ENCODE results near the gene LTA4H. TPM values are rescaled to one million over a fixed set of nuclear protein-coding genes. Genes with fewer than 3 reads are reported as not detected.

Gene LTA4H
- total and polyA plus RNA-seq, 2 of the 4 experiments (the other 2 are of a cell fraction), result 41.0 to 43.3 TPM

DNA sequence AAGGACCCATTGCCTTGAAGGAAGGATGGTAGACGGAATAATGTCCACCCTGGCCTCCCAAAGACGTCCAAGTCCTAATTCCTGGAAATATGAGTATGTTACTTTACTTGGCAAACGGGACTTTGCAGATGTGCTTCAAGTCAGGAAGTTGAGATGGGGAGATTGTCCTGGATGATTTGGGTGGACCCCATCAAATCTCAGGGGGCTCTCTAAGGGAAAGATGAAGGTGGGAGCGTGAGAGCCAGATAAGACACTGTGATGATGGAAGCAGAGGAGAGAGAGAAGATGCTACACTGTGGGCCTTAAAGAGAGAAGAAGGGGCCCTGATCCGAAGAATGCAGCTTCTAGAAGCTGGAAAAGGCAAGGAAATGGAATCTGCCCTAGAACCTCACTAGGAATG is 29.6 kb upstream of the LTA4H start:
- no peak overlapping the region for H4K91ac ChIP-seq (ENCODE audit: insufficient read depth, low read depth, low read length)
- no peaks in the 10 kb centered on the region for H3K9me1 ChIP-seq (ENCODE audit: insufficient read depth, low read length)
- H3K18ac ChIP-seq (ENCODE audit: low read depth, low read length), result no peak overlapping the region
- H3K4me3 ChIP-seq (ENCODE audit: insufficient read depth, low read depth, low read length), result no peak overlapping the region
- dilution Hi-C loops (cut with HindIII; ENCODE audit: low sequenced_read_pairs, unreplicated experiment), result loop anchor here (10.0 kb wide), 1 partner anchor 450 kb away; no protein-coding TSS in a partner anchor
- CTCF ChIA-PET, result interaction anchor here (4.4 kb wide), 1 partner anchor 151 kb away, joined by 26 read pairs; no protein-coding TSS in a partner anchor
- H3K4me2 ChIP-seq (ENCODE audit: low read depth, low read length), result no peak overlapping the region
- H2BK120ac ChIP-seq (ENCODE audit: low read depth, low read length), result no peak overlapping the region
- H2AK5ac ChIP-seq (ENCODE audit: low read depth, low read length), result no peak overlapping the region
- no peak overlapping the region for H4K5ac ChIP-seq (ENCODE audit: low read depth, low read length)
- 82% methylated on average over 3 of the region's 5 CpGs; no CpG with 5 or more reads in 1 of the 2 experiments for WGBS, 2 experiments (ENCODE audit: extremely low coverage in 2 of 2, insufficient read length in 1 of 2)
- no peaks in the 10 kb centered on the region for H3K4me1 ChIP-seq (ENCODE audit: control insufficient read depth, insufficient read depth, low read length)
- no peak overlapping the region for H3K56ac ChIP-seq (ENCODE audit: extremely low read depth, insufficient read depth, low read length)
- no peak overlapping the region for H2AK9ac ChIP-seq (replicated peaks; ENCODE audit: low read depth, low read length, poor library complexity)
- no peak for TF ChIP-seq MXI1 (IDR thresholded peaks at IDR 0.05; ENCODE audit: borderline replicate concordance, low read depth, low read length)
- no peak for TF ChIP-seq CHD1 (IDR thresholded peaks at IDR 0.05; ENCODE audit: low read depth, low read length)
- no peak for TF ChIP-seq BHLHE40 (IDR thresholded peaks at IDR 0.05; ENCODE audit: low read depth, low read length)
- TF ChIP-seq POLR2A (IDR thresholded peaks at IDR 0.05; ENCODE audit: low read depth, low read length), result no peak
- no peak for TF ChIP-seq RCOR1 (IDR thresholded peaks at IDR 0.05; ENCODE audit: insufficient replicate concordance, low read length)
- TF ChIP-seq NFE2L2 (IDR thresholded peaks at IDR 0.05; ENCODE audit: low read depth, low read length), result no peak
- TF ChIP-seq, protein P1, sequence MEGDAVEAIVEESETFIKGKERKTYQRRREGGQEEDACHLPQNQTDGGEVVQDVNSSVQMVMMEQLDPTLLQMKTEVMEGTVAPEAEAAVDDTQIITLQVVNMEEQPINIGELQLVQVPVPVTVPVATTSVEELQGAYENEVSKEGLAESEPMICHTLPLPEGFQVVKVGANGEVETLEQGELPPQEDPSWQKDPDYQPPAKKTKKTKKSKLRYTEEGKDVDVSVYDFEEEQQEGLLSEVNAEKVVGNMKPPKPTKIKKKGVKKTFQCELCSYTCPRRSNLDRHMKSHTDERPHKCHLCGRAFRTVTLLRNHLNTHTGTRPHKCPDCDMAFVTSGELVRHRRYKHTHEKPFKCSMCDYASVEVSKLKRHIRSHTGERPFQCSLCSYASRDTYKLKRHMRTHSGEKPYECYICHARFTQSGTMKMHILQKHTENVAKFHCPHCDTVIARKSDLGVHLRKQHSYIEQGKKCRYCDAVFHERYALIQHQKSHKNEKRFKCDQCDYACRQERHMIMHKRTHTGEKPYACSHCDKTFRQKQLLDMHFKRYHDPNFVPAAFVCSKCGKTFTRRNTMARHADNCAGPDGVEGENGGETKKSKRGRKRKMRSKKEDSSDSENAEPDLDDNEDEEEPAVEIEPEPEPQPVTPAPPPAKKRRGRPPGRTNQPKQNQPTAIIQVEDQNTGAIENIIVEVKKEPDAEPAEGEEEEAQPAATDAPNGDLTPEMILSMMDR (conservative IDR thresholded peaks at IDR 0.05; ENCODE audit: low read depth, low read length), result no peak
- TF ChIP-seq MAZ (IDR thresholded peaks at IDR 0.05; ENCODE audit: borderline replicate concordance, low read depth, low read length), result no peak
- no peak for TF ChIP-seq SMC3 (IDR thresholded peaks at IDR 0.05; ENCODE audit: low read depth, low read length)
- no peak for TF ChIP-seq MAFK (IDR thresholded peaks at IDR 0.05; ENCODE audit: low read depth, low read length)
- TF ChIP-seq CEBPB (IDR thresholded peaks at IDR 0.05; ENCODE audit: low read depth, low read length), result no peak
- TF ChIP-seq, protein P2, sequence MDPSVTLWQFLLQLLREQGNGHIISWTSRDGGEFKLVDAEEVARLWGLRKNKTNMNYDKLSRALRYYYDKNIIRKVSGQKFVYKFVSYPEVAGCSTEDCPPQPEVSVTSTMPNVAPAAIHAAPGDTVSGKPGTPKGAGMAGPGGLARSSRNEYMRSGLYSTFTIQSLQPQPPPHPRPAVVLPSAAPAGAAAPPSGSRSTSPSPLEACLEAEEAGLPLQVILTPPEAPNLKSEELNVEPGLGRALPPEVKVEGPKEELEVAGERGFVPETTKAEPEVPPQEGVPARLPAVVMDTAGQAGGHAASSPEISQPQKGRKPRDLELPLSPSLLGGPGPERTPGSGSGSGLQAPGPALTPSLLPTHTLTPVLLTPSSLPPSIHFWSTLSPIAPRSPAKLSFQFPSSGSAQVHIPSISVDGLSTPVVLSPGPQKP (IDR thresholded peaks at IDR 0.05; ENCODE audit: borderline replicate concordance, low read depth, low read length), result no peak
- no peak for TF ChIP-seq FOS (IDR thresholded peaks at IDR 0.05; ENCODE audit: low read depth, low read length)
- TF ChIP-seq, protein P3, sequence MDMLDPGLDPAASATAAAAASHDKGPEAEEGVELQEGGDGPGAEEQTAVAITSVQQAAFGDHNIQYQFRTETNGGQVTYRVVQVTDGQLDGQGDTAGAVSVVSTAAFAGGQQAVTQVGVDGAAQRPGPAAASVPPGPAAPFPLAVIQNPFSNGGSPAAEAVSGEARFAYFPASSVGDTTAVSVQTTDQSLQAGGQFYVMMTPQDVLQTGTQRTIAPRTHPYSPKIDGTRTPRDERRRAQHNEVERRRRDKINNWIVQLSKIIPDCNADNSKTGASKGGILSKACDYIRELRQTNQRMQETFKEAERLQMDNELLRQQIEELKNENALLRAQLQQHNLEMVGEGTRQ (IDR thresholded peaks at IDR 0.05; ENCODE audit: low read depth, low read length), result no peak
- no peak for TF ChIP-seq RAD21 (IDR thresholded peaks at IDR 0.05; ENCODE audit: low read length)
- TF ChIP-seq RFX5 (IDR thresholded peaks at IDR 0.05; ENCODE audit: low read depth, low read length), result no peak
- no peaks in the 10 kb centered on the region for H4K20me1 ChIP-seq (ENCODE audit: insufficient read depth, low read length)
- in situ Hi-C loops (cut with MboI; ENCODE audit: low sequenced_read_pairs), result loop anchor here (5.0 kb wide), 3 partner anchors 147 to 452 kb away; partner anchors contain the start of gene CDK17
- no peak overlapping the region for H2AFZ ChIP-seq (replicated peaks; ENCODE audit: low read length, poor library complexity)
- H2BK20ac ChIP-seq (ENCODE audit: low read depth, low read length), result no peak overlapping the region
- H3K9ac ChIP-seq (ENCODE audit: low read depth, low read length), result no peak overlapping the region
- DNase-seq (no peak), ATAC-seq (ENCODE audit: low read depth) (no peak)
- intact Hi-C loops (cut with micrococcal nuclease), result no loop called here
- POLR2A ChIA-PET (ENCODE audit: unreplicated experiment), result no interaction called here
- no peak overlapping the region for H3K27ac ChIP-seq (ENCODE audit: insufficient read depth, low read length)
- no peaks in the 10 kb centered on the region for H3K36me3 ChIP-seq (ENCODE audit: control insufficient read depth, insufficient read depth, low read length)
- H3K4ac ChIP-seq (ENCODE audit: low read depth, low read length), result no peak overlapping the region
- no peak overlapping the region for H3K23ac ChIP-seq (ENCODE audit: low read depth, low read length)
- H3K9me3 ChIP-seq (ENCODE audit: control insufficient read depth, insufficient read depth, low read length), result peaks cover 2% of the 10 kb centered on the region; the same call in 1 of the 2 replicates
- H3K14ac ChIP-seq (replicated peaks; ENCODE audit: low read depth, low read length), result no peak overlapping the region
- H3K27me3 ChIP-seq (ENCODE audit: control insufficient read depth, insufficient read depth, low read length), result no peaks in the 10 kb centered on the region
- BruUV-seq (replicated peaks), result no TSS peak
- H3K79me1 ChIP-seq (ENCODE audit: low read depth in 1 of 2, low read length in 2 of 2), result no peaks in the 10 kb centered on the region
- no peak overlapping the region for H2BK15ac ChIP-seq (ENCODE audit: low read depth, low read length)
- H4K8ac ChIP-seq (ENCODE audit: low read depth in 2 of 2, low read length in 2 of 2), result no peak overlapping the region
- no peak overlapping the region for H2BK5ac ChIP-seq (ENCODE audit: low read depth, low read length, poor library complexity, severe bottlenecking)

Data from IMR-90 (cell line).